Glutamatergic neuron (in vitro differentiated cells): ENCODE measurements around the gene PDE1A. TPM values are rescaled to one million over a fixed set of nuclear protein-coding genes. Genes with fewer than 3 reads are reported as not detected.

ENCODE experiments used
- DNase-seq: peaks from one replicate; pipeline ENCODE4 v3.0.0; 2022
- H3K27ac Mint-ChIP-seq: one replicate; pipeline ENCODE4 v1.8.0; 2020; ENCODE audit warnings: mild to moderate bottlenecking, mixed read lengths, inconsistent platforms; ENCODE audit not compliant: unreplicated experiment
- H3K27me3 Mint-ChIP-seq: one replicate; pipeline ENCODE4 v1.8.0; 2020; ENCODE audit warnings: mild to moderate bottlenecking, moderate library complexity, mixed read lengths, inconsistent platforms; ENCODE audit not compliant: unreplicated experiment
- H3K36me3 Mint-ChIP-seq: one replicate; pipeline ENCODE4 v1.8.0; 2020; ENCODE audit warnings: mild to moderate bottlenecking, mixed read lengths, inconsistent platforms; ENCODE audit not compliant: unreplicated experiment
- H3K4me1 Mint-ChIP-seq: one replicate; pipeline ENCODE4 v1.8.0; 2020; ENCODE audit warnings: mild to moderate bottlenecking, low read depth, mixed read lengths, inconsistent platforms; ENCODE audit not compliant: unreplicated experiment
- H3K4me3 Mint-ChIP-seq: one replicate; pipeline ENCODE4 v1.8.0; 2020; ENCODE audit warnings: mild to moderate bottlenecking, mixed read lengths, inconsistent platforms; ENCODE audit not compliant: unreplicated experiment
- H3K9me3 Mint-ChIP-seq: one replicate; pipeline ENCODE4 v1.8.0; 2020; ENCODE audit warnings: mild to moderate bottlenecking, moderate library complexity, mixed read lengths, inconsistent platforms; ENCODE audit not compliant: unreplicated experiment
- CTCF ChIP-seq: fragments of 200-600 bp; sonication (generic); IDR thresholded peaks from one replicate; pipeline ENCODE4 v1.5.0; 2021; ENCODE audit not compliant: partially characterized antibody, unreplicated experiment
- total RNA-seq: library from RNA; stranded (reverse); fragmentation: NEBNext Ultra II Directional; extraction: Animal tissue kit (Norgen Biotek cat#: 25700); gene quantifications from one replicate; pipeline ENCODE4 v1.2.1, GENCODE V29; 2021; ENCODE audit not compliant: unreplicated experiment

PDE1A gene
- total RNA-seq, 1 donor from 2014 or later = 4.2 TPM

DNA sequence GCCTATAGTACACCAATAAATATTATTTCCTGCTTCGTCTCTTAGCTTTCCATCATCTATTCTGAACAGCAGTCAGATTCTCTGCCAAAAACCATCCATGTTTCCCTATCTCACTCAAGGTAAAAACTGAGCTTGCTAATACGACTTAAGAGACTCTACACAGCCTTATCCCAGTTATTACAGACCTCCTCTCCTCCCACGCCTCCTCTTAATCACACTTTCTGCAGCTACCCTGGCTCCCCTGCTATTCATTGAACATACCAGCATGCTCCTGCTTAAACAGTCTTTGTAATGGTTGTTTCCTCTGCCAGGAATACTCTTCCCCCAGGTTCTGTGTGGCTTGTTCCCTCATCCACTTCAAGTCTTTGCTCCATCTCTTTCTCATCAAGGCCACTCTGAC lies 81.5 kb downstream of the PDE1A start:
- no peak for DNase-seq
- no peaks in the 10 kb centered on the region for H3K36me3 Mint-ChIP-seq
- TF ChIP-seq CTCF = no peak
- no peak overlapping the region for H3K27ac Mint-ChIP-seq
- no peaks in the 10 kb centered on the region for H3K4me1 Mint-ChIP-seq
- no peaks in the 10 kb centered on the region for H3K9me3 Mint-ChIP-seq
- H3K27me3 Mint-ChIP-seq = no peaks in the 10 kb centered on the region
- H3K4me3 Mint-ChIP-seq = no peak overlapping the region

- no peaks in the 10 kb centered on the region for H3K4me1 Mint-ChIP-seq
- H3K36me3 Mint-ChIP-seq = no peaks in the 10 kb centered on the region
- no peak for TF ChIP-seq CTCF
- H3K4me3 Mint-ChIP-seq = no peak overlapping the region
- H3K27ac Mint-ChIP-seq = no peak overlapping the region
- H3K27me3 Mint-ChIP-seq = peaks cover 4% of the 10 kb centered on the region
- no peaks in the 10 kb centered on the region for H3K9me3 Mint-ChIP-seq
- DNase-seq = no peak
These were observed 96.2 kb downstream of the PDE1A start for GRCh38 chr2:182330451-182331305.

DNA sequence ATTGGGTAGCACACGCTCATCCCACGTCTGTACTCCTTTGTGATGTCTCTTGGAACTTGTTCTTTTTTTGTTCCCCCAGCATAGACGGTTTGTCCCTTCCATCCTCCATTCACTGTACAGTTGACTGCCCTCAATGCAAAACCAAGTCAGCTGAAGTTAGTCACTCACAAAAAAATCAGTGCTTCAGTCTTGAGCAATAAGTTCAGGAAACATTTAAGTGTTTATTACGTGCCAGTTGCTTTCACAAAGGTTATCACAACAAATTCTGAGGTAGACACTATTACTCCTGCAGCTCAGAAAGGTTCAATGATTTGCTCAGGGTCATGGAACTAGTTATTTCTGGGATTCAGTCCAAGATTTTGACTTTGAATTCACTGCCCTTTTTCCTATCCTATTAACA lies 102.2 kb downstream of the PDE1A start:
- TF ChIP-seq CTCF = no peak
- peaks cover 2% of the 10 kb centered on the region for H3K9me3 Mint-ChIP-seq
- peaks cover 2% of the 10 kb centered on the region for H3K4me1 Mint-ChIP-seq
- no peaks in the 10 kb centered on the region for H3K36me3 Mint-ChIP-seq
- peaks cover 1% of the 10 kb centered on the region for H3K27me3 Mint-ChIP-seq
- DNase-seq = no peak
- H3K27ac Mint-ChIP-seq = no peak overlapping the region
- H3K4me3 Mint-ChIP-seq = no peak overlapping the region

DNA sequence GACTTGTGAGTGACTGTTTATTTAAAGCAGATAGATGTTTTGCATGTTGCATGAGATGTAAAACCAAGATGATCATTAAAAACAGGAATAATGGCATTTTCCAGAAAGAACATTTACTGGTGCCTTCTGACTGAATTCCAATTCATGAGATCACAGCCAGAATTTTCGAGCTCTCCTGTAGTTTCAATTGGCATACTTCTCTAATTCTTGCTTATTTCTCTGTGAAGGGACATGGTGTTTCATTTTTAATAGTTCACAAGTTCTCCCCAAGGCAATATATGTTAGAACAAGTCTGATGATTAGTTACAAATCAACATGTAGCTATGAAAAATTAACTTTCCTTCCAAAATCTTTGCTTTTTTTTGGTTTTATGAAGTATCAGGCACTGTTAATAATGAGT lies 105.7 kb downstream of the PDE1A start:
- Mint-ChIP-seq H3K4me1 (peaks cover 11% of the 10 kb centered on the region), H3K4me3 (no peak overlapping the region), H3K9me3 (peaks cover 2% of the 10 kb centered on the region), H3K27ac (no peak overlapping the region), H3K27me3 (peaks cover 1% of the 10 kb centered on the region), H3K36me3 (no peaks in the 10 kb centered on the region)
- DNase-seq = no peak
- TF ChIP-seq CTCF = no peak
